GM18907 (cell line): ENCODE data around the gene UPK3BL1.
"Not testable (repeated sequence)": the region's sequence is repeated elsewhere in the genome, so short reads cannot be mapped to it uniquely, and the experiment has no call there.

ENCODE experiments used
- ATAC-seq: cut with Tn5 transposase; IDR thresholded peaks from one replicate; pipeline ENCODE4 v1.9.1; 2021; ENCODE audit warnings: mild to moderate bottlenecking, moderate library complexity; ENCODE audit not compliant: unreplicated experiment

UPK3BL1 gene

DNA sequence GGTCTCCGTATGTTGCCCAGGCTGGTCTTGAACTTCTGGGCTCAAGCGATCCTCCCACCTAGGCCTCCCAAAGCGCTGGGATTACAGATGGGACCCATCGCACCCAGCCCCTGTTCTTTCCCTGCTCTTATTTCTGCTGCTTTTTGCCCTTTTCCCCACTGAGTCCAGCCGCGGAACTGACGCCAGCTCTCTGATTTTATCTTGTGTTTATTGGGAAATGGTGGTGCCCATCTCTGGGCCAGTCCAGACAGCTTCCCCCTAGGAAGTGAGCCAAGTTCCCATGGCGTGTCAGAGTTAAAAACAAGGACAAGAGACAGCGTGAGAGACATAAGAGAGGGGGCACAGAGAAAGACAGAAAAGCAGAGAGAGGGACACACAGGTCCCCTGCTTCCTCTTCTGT is 12.0 kb downstream of the UPK3BL1 start:
- ATAC-seq: not testable (repeated sequence)

DNA sequence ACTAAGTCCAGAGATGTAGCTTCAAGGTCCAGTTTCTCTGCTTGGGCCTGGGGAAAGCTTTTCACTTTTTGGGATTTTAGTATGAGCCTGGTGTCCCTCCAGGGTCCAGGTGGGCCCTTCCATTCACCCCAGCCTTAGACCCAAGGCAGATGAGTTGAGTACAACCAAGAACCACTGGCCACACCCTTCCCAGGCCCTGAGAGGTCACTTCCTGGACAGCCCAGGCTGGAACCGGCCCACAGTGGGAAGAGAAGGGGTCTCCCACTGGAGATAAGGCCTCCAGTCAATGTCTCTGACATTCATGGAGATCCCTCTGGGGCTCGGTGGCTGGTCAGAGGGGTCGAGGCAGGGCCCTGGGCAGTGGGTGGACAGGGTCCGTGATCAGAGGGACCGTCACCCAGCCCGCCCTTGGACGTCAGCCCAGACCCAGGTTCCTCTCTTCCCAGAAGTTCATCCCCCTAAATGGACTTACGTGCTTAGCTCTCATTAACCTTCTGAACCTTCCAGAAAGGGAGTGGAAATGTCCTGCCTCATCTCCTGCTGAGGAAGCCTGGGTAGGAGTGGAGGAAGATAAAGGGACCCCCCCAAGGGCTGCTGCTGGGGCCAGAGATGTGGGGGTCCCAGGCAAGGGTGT is 15.2 kb downstream of the UPK3BL1 start:
- ATAC-seq: not testable (repeated sequence)

DNA sequence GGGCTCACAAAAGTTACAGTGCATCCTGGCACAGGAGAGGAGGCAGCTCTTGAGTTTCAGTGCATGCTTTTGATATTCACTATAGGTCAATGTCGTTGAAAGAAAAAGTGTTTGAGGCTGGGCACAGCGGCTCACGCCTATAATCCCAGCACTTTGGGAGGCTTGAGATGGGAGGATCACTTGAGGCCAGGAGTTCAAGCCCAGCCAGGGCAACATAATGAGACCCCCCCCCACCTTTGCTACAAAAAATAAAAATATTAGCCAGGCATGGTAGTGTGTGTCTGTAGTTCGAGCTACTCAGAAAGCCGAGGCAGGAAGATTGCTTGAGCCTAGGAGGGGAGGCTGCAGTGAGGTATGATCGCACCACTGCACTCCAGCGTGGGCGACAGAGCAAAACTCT is 24.5 kb downstream of the UPK3BL1 start:
- ATAC-seq: not testable (repeated sequence)

DNA sequence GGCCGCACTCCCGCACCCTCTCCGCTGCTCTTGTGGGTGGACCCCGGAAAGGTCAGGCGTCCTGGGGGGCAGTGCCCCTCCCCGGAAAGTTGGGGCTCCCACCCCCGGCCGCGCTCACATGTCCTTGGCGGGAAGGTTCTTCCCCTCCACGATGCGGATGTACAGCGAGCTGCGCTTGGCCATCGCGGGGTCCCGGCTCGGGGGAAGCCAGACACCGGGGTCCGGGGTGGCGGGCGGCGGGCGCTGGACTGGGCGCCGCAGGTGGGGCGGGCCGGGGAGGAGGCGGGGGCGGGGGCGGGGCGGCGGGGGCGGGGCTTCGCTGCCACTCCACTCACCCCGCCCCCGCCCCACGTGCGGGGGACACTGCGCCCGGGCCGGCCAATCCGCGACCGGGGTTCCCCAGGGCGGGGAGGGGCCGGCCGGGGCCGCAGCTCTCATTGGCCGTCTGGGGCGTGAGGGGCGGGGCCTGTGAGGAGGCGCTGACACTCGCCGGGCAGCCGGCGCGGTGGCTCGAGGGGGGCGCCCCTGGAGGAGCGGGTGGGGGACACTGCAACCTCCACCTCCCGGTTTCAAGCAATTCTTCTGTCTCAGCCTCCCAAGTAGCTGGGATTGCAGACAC is 26.0 kb downstream of the UPK3BL1 start, which contains the start of gene RASA4:
Gene RASA4, minus strand, starts transcription at position 250 of the 619 bp plus-strand sequence. Its CDS starts 67 bp downstream, at position 183.
- peak; percentile 62 for ATAC-seq

DNA sequence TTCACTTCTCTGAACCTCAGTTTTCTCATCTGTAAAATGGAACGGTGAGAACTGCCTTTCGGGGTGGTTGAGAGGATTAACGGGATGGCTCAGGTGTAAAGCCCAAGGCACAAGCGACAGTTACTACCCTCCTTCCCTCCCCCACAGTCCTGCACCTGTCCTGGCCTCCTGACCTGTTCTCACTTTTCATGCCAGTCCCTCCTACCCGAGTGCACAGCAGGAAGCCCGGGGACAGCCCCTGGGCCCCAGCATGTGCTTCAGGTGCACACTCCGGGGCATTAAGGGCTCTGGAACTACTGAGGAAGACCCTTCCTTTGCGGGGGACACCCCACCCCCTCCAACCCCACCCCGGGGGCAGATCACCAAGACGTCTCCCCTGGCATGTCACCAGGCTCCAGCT is 26.7 kb downstream of the UPK3BL1 start:
- not testable (repeated sequence) for ATAC-seq

DNA sequence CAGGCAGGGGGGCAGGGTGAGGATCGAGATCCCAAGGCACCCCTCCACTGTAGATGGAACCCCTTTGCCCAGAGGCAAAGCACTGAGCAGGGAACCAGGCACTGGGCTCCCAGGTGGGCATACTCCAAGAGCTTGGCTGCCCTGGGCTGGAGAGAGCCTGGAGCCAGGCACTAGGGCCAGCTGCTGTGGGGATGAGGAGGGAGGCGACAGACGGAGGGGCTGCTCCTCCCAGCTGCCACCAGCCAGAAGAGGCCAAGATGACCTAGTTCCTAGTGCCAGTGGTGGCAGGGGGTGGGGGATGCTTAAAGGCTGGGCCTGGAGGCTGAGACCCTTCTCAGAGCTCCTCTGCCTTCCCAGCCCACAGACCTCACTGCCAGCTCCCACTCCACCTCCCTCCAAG is 27.7 kb downstream of the UPK3BL1 start:
- ATAC-seq: not testable (repeated sequence)

DNA sequence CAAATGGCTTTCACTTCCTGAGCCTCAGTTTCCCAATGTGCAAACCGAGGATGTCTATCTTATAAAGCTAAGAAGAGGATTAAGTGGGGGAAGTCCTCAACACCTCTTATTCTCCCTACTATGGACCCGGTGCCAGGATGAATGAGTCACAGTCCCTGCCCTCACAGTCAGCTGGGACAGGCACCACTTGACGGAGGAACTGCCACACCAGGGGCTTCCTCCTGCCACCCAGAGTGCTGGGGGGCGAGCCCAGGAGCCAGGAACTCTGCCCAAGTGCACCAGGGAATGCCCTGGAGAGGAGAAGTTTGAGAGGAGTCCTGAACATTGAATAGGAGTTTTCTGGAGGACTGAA is 28.3 kb downstream of the UPK3BL1 start:
- ATAC-seq: peak; percentile 32

DNA sequence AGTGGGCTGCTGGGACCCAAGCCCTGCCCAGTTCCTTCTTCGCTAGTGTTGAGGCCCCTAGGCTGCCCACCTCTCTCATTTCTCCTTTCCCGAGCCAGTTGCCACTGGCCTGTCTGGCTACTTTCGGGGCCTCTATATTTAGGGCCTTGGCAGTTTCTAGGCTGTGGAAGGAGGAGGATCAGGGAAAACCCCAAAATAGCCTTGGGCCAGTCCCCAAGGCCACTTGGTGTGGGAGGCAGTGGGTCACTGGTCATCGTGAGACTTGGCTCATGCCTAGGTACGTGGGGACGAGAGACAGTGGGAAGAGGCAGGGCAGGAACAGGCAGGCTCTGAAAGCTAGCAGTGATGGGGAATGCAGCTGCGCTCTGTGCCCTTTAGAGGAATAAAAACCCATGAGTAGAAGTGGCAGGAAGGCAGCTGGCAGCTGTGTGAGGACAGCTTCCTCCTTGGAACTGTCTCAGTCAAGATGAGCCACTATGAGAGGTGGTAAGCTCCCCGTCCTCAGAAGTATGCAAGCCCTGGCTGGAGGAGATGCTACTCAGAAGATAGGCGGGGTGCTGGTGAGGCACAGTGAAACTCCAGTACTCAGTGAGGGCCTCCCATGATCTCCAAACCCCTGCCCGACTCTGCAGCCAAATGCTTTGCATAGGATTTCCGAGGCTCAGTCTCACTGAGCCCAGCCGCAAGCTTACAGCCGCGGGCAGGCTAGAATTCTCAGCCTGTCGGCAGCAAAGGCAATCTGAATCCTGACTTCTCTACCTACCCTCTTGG is 28.8 kb downstream of the UPK3BL1 start:
- ATAC-seq: peak; percentile 63

DNA sequence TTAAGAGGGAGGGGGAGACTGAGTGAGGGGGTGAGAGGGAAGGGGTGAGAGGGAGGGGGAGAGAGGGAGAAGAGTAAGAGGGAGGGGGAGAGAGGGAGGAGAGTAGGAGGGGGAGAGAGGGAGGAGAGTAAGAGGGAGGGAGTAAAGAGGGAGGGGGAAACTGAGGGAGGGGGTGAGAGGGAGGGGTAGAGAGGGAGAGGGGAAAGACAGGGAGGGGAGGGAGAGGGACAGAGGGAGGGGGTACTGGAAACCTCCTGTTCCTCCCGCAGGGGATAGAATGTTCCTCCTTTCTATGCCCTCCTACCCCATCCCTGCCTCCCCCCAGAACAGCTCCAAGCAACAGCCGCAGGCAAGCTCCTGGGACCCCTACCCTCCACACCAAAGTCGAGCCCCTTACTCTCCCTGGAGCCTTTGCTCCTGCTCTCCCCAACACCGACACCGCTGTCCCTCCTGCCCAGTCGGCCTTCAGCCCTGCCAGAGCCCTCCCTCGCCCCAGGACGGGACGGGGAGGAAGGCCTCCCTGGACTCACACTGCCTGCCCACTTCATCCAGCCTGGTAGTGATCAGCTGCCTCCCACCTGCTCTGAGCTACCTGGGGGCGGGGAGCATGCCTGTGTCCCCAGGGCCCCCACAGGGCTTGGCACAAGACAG is 30.8 kb downstream of the UPK3BL1 start:
- ATAC-seq: not testable (repeated sequence)

DNA sequence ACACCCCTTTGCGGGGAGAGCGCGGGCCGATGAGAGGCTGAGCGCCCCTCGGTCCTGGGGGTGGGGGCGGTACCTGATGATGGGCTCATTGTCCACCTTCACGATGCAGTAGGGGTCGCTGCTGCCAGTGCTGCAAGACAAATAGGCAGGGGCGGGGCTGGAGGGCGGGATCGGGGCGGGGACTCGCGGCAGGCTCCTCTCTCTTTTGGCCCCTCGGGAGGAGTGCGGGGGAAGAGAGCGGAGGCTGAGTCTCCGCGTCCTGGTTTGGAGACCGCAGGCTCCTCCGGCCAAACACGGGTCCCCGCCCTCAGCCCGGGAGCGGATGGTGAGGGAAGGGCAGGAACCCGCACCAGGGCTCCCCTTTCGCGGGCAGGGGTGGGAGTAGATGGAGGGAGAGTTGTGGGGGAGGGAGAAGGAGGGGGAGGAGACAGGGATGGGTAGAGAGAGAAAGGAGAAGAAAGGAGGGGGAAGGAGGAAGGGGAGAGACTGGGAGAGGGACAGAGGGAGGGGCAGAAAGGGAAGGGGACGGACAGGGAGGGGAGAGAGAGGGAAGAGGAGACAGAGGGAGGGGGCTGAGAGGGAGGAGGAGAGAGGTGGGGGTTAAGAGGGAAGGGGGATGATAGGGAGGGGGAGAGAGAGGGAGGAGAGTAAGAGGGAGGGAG is 31.4 kb downstream of the UPK3BL1 start:
- ATAC-seq: peak; percentile 32

DNA sequence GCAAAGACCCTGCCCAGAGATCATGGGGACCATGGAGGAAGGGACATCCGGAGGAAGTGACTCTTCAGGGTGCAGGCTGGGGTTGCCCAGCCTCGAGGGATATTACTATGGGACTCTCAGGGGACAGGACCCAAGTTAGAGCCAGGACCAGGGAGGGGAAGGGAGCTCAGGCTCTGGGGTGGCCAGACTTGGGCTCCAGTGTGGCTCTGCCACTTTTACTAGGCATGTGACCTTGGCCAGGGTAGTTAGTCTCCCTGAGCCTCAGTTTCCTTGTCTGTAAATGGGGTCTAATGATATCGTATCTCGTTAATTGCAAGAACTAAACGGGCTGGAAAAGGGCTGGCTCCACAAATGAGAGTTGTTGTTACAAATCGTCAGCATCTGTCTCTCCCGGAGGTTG is 32.1 kb downstream of the UPK3BL1 start:
- not testable (repeated sequence) for ATAC-seq

DNA sequence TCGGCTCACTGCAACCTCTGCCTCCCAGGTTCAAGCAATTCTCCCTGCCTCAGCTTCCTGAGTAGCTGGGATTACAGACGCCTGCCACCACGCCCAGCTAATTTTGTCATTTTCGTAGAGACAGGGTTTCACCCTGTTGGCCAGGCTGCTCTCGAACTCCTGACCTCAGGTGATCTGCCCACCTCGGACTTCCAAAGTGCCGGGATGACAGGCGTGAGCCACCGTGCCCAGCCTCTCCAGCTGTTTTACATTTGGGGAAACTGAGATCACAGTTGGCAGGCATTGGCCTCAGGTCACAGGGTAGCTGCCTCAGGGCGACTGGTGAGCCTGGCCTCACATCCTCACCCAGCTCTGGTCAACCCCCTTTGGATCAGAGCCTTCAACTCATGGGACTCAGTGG is 32.9 kb downstream of the UPK3BL1 start:
- ATAC-seq: not testable (repeated sequence)

DNA sequence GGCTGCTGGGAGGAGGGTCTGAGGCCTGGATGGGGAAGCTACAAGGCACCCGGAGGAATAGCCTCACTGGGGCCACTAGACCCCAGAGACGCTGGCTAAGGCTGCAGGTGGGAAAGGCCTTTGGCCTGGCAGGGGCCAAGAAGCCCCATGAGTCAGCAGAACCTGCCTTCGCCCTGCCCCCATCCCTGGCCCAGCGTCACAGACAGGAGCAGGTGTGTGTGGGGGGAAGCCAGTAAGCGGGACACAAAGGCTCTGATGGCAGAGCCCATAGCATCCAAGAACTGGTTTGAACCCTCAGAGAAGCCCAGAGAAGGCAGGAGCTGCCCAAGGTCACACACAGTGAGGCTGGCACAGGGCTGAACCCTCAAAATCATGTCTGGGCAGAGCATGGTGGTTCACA is 35.7 kb downstream of the UPK3BL1 start:
- not testable (repeated sequence) for ATAC-seq

DNA sequence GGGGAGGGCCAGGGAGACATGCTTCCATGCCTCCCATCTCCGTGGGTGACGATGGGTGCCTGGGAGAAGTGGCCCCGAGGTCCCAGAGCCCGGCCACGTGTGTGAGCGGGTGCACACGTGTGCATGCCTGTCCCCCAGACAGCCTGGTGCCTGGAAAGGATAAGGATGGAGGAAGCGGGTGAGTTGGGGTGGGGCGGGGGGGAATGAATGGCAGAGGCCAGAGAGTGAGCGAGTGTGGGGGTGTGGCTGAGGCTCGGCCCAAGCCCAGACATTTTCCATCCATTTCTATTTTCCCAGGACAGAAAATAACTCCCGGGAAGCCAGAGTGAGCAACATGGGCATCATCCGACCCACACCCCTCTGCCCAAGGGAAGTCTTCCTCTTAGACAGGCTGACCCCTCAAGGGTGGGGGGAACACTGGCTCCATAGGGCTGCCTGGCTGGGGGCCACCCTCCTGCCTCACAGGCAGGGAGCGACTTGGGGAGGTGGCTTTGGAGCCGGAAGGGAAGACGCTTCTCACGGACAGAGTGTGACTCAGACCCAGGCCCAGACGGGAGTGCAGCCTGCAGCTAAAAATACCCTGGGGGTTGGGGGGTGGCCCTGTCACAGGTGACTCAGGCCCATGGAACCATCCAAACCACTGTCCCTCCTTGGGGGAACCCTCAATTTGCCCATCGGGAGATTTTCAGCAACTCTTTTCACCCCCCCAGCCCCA is 38.0 kb downstream of the UPK3BL1 start:
- not testable (repeated sequence) for ATAC-seq

DNA sequence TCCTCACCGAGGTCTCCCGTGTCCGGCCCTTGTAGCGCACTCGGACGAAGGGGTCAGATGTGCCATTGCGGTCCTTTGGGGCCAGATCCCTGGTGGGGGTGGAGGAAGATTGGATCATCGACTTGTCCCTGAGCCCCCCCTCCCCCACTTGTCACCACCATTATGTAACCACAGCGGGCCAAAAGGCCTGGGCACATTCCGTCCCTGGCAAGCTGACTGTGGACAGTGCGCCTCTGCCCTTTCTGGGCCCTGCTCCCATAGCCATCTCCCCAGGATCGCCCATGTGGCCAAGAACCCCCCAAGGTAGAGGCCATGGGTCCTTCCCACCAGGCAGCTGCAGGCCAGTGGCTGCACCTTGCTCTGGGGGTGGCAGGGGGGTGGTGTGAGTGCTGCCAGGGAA is 40.3 kb downstream of the UPK3BL1 start:
- ATAC-seq: not testable (repeated sequence)

DNA sequence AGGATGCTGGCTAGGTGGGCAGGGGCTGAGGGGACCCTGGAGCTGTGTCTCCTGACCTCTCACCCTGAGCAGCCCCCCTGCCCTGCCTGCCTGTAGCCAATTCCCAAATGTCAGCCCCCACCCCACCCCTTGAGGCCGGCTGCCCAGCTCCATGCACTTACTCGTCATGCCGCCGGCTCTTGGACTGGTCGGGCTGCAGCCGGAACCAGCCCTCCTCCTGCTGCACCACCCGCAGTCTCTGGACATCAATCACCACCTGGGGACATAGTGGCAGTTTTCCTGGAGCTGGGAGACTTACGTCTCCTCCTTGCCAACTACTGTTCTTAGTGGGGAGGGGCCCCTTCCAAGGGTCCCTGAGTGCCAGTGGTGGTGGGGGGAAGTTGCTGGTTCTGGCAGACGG is 42.9 kb downstream of the UPK3BL1 start:
- ATAC-seq: not testable (repeated sequence)

DNA sequence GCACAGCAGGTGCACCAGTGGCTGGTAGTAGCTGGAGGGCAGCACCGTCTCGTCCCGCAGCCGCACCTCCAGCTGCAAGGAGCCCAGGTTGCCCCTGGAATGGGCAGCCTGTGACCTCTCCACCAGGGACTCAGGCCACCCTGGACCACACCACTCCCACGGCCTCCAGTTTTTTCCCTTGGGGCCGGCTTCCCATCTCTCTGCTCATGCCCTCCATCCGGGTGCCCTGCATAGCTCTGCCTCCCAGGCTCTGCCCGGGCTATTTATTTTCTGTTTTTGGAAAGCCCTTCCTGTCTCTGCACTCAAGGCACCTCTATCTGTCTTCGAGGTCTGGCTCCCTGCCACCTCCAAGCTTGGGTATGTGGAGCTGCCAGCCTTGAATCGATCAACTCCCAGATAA is 46.6 kb downstream of the UPK3BL1 start:
- not testable (repeated sequence) for ATAC-seq

DNA sequence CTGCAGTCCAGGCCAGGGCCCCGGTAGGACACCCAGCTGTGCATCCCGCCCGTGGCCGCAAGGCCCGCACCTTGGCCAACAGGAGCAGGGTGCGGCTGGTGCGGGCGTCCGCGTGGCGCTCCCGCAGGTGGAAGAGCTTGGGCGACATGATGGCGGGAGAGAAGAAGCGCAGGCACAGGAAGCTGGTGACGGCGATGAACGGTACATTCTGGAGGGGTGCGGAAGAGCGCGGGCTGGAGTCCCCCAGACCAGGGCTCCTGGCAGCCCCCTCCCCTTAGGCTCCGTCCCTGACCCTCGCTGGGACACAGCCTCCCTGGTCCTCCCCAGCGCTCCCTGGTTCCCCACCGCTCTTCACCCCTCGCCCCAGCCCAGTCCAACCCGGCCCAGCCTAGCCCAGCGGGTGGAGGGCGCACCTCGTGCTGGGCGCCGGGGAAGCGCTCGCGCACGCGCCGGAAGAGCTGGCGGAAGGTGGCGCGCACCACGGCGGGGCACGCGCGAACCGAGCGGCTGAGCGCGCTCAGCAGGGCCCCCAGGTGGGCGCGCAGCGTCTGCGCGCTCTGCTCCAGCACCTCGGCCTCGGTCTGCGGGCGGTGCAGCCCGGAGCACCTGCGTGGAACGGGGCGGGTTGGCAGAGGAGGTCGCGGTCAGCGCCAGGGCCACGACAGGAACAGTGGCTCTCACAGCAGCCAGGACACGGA is 48.8 kb downstream of the UPK3BL1 start:
- ATAC-seq: peak; percentile 64

DNA sequence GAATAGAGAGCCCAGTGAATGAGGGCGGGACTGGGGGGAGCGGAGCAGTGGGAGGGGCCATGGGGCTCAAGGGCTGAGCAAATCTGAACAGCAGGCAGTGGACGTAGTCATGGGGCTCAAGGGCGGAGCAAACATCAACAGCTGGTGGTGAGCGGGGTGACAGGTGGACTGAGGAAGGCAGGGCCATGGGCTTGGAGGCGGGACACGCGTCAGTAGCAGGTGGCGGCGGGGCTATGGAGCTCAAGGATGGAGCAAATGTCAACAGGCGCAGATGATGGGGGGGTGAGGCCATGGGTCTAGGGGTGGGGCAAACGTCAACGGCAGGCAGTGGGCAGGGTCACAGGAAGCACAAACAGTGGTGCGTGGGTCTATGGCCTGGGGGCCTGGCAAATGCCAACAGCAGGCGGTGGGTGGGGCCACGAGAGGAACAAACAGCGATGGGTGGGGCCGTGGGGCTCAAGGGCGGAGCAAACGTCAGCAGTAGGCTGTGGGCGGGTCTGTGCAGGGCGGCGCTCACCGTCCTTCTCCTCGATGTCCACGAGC is 50.0 kb downstream of the UPK3BL1 start:
- peak; percentile 56 for ATAC-seq
